ENCODE results near the gene MAP3K9.

MAP3K9 gene

DNA sequence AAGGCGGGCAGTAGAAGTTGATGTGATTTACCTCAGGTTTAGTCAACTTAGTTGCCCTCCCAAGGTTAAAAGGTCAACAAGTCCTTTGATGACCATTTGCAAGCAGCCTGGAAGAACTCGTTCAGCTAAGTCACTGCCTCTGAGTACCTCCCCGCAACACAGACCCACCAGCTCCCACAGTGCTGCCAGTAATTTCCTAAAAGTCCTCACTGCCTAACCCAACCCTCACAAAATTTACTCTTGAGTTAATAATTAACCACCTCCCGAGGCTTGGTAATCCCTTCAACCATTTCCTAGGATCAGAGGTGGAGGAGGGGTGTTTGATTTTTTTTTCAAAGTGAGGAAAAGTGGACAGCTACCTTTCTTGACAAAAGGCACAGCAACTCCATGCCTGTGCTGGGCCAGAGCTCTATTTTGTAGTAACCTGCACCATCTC lies 55.8 kb downstream of the MAP3K9 start:
- Histone ChIP-seq H3F3A (ENCODE audit: low read depth) (no peaks in the 10 kb centered on the region), H3K9me3 (ENCODE audit: insufficient read depth, low read depth, low read length) (no peaks in the 10 kb centered on the region), H3K4me2 (ENCODE audit: low read depth, low read length, poor library complexity, severe bottlenecking) (no peak overlapping the region), H4K20me1 (ENCODE audit: insufficient read depth, low read length, poor library complexity, severe bottlenecking) (no peaks in the 10 kb centered on the region), H3K79me2 (ENCODE audit: insufficient read depth, low read length) (no peaks in the 10 kb centered on the region), H3K27me3 (ENCODE audit: insufficient read depth, low read length, poor library complexity, severe bottlenecking) (no peaks in the 10 kb centered on the region), H3K4me3 (ENCODE audit: low read length, poor library complexity, severe bottlenecking) (no peak overlapping the region), H3K36me3 (ENCODE audit: insufficient read depth, low read length) (no peaks in the 10 kb centered on the region; the same call in 1 of the 2 replicates), H2AFZ (ENCODE audit: low read length) (no peak overlapping the region), H3K4me1 (ENCODE audit: insufficient read depth, low read length, poor library complexity, severe bottlenecking) (no peaks in the 10 kb centered on the region), H3K9me2 (replicated peaks; ENCODE audit: low read depth, low read length) (no peaks in the 10 kb centered on the region), H3K9ac (ENCODE audit: low read depth, low read length, poor library complexity, severe bottlenecking) (no peak overlapping the region)
- TF ChIP-seq EZH2phosphoT487 (IDR thresholded peaks at IDR 0.05; ENCODE audit: borderline replicate concordance): no peak
- TF ChIP-seq, protein P1, sequence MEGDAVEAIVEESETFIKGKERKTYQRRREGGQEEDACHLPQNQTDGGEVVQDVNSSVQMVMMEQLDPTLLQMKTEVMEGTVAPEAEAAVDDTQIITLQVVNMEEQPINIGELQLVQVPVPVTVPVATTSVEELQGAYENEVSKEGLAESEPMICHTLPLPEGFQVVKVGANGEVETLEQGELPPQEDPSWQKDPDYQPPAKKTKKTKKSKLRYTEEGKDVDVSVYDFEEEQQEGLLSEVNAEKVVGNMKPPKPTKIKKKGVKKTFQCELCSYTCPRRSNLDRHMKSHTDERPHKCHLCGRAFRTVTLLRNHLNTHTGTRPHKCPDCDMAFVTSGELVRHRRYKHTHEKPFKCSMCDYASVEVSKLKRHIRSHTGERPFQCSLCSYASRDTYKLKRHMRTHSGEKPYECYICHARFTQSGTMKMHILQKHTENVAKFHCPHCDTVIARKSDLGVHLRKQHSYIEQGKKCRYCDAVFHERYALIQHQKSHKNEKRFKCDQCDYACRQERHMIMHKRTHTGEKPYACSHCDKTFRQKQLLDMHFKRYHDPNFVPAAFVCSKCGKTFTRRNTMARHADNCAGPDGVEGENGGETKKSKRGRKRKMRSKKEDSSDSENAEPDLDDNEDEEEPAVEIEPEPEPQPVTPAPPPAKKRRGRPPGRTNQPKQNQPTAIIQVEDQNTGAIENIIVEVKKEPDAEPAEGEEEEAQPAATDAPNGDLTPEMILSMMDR (conservative IDR thresholded peaks at IDR 0.05; ENCODE audit: low read length): no peak

DNA sequence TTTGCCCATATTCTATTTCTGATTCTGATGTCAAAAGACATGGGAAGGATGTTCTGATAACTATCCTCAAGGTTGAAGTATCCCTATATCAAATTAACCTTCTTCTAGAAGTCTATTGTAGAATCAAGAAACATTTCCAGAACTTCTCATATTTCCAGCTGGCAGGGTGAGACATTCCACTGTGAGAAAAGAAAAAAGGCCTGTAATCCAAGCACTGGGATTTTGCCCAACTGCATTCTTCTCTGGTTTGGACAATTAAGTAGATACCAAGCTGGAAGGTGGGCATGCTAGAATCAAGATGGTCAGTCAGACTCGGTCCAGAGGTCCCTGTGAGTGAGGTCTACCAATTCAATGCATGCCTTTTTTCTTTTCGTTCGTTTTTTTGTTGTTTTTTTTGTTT lies 60.9 kb downstream of the MAP3K9 start:
- Histone ChIP-seq H4K20me1 (ENCODE audit: insufficient read depth, low read length, poor library complexity, severe bottlenecking) (no peaks in the 10 kb centered on the region), H3K4me1 (ENCODE audit: insufficient read depth, low read length, poor library complexity, severe bottlenecking) (no peaks in the 10 kb centered on the region), H3K79me2 (ENCODE audit: insufficient read depth, low read length) (no peaks in the 10 kb centered on the region), H3K36me3 (ENCODE audit: insufficient read depth, low read length) (no peaks in the 10 kb centered on the region; the same call in 1 of the 2 replicates), H3K4me2 (ENCODE audit: low read depth, low read length, poor library complexity, severe bottlenecking) (no peak overlapping the region), H3K9me3 (ENCODE audit: insufficient read depth, low read depth, low read length) (no peaks in the 10 kb centered on the region), H3K9me2 (replicated peaks; ENCODE audit: low read depth, low read length) (no peaks in the 10 kb centered on the region), H3K4me3 (ENCODE audit: low read length, poor library complexity, severe bottlenecking) (no peak overlapping the region), H3K27me3 (ENCODE audit: insufficient read depth, low read length, poor library complexity, severe bottlenecking) (no peaks in the 10 kb centered on the region), H2AFZ (ENCODE audit: low read length) (no peak overlapping the region), H3K9ac (ENCODE audit: low read depth, low read length, poor library complexity, severe bottlenecking) (no peak overlapping the region), H3F3A (ENCODE audit: low read depth) (no peaks in the 10 kb centered on the region)
- TF ChIP-seq EZH2phosphoT487 (IDR thresholded peaks at IDR 0.05; ENCODE audit: borderline replicate concordance): no peak
- TF ChIP-seq, protein P1 (conservative IDR thresholded peaks at IDR 0.05; ENCODE audit: low read length): no peak

DNA sequence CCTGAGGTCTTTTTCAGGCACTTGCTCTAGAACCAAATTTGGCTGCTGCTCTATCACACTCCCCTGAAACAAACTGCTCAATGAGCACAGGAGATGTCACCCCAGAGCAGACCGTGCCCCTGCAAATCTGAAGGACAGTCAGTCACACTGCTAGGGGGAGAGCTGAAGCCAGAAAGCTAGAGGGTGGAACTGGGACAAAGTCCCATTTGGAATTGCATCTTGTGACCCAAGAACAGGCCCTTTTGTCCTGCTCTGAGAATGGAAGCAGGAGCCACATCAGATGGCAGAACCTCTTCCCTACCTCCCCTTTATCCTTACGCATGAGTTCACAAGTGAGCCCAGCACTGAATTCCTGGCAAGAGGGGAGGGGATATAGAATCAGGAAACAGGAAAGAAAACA lies 64.7 kb downstream of the MAP3K9 start:
- H3F3A ChIP-seq (ENCODE audit: low read depth): no peaks in the 10 kb centered on the region
- no peak for TF ChIP-seq EZH2phosphoT487 (IDR thresholded peaks at IDR 0.05; ENCODE audit: borderline replicate concordance)
- TF ChIP-seq, protein P1 (conservative IDR thresholded peaks at IDR 0.05; ENCODE audit: low read length): no peak
- no peak overlapping the region for H2AFZ ChIP-seq (ENCODE audit: low read length)
- H3K36me3 ChIP-seq (ENCODE audit: insufficient read depth, low read length): no peaks in the 10 kb centered on the region; the same call in 1 of the 2 replicates
- no peaks in the 10 kb centered on the region for H4K20me1 ChIP-seq (ENCODE audit: insufficient read depth, low read length, poor library complexity, severe bottlenecking)
- H3K79me2 ChIP-seq (ENCODE audit: insufficient read depth, low read length): no peaks in the 10 kb centered on the region
- no peak overlapping the region for H3K4me2 ChIP-seq (ENCODE audit: low read depth, low read length, poor library complexity, severe bottlenecking)
- H3K4me3 ChIP-seq (ENCODE audit: low read length, poor library complexity, severe bottlenecking): no peak overlapping the region
- H3K4me1 ChIP-seq (ENCODE audit: insufficient read depth, low read length, poor library complexity, severe bottlenecking): no peaks in the 10 kb centered on the region
- no peaks in the 10 kb centered on the region for H3K9me3 ChIP-seq (ENCODE audit: insufficient read depth, low read depth, low read length)
- no peak overlapping the region for H3K9ac ChIP-seq (ENCODE audit: low read depth, low read length, poor library complexity, severe bottlenecking)
- H3K27me3 ChIP-seq (ENCODE audit: insufficient read depth, low read length, poor library complexity, severe bottlenecking): no peaks in the 10 kb centered on the region
- no peaks in the 10 kb centered on the region for H3K9me2 ChIP-seq (replicated peaks; ENCODE audit: low read depth, low read length)

All from Loucy (cell line).